Mucosa of descending colon (tissue), 3 donors: ENCODE results near the gene TMEM87B. TPM values are rescaled to one million over a fixed set of nuclear protein-coding genes. Genes with fewer than 3 reads are reported as not detected.

Experiments used
- ATAC-seq: fragments of 200-7000 bp; cut with Tn5 transposase; one replicate; pipeline ENCODE4 v1.9.1; 2020; ENCODE audit warnings: mild to moderate bottlenecking, moderate library complexity
- DNase-seq, 3 donors: peaks; one replicate each; pipeline ENCODE4 v3.0.0-alpha.2; 2020
- H3K36me3 ChIP-seq: fragments of 200-600 bp; one replicate; pipeline ENCODE4 v1.8.0; 2021; ENCODE audit warnings: low read depth, mild to moderate bottlenecking
- H3K4me1 ChIP-seq: fragments of 200-600 bp; one replicate; pipeline ENCODE4 v1.8.0; 2021; ENCODE audit warnings: low read depth, mild to moderate bottlenecking
- H3K4me3 ChIP-seq: fragments of 200-600 bp; one replicate; pipeline ENCODE4 v1.8.0; 2021; ENCODE audit warnings: mild to moderate bottlenecking
- H3K9me3 ChIP-seq: fragments of 200-600 bp; one replicate; pipeline ENCODE4 v1.8.0; 2021; ENCODE audit warnings: mild to moderate bottlenecking
- intact Hi-C, 2 donors: fragments of 100-400 bp; cut with DNase I in 1 of 2; cut with micrococcal nuclease in 1 of 2; formaldehyde crosslinking; loops; one replicate each; pipeline versions ENCODE4 v1.11.0 to v1.11.1; 2022; cut with DNase I, micrococcal nuclease
- long read RNA-seq, 2 donors: library from polyadenylated mRNA; unstranded; transcript quantifications; one replicate each; pipeline ENCODE4 v2.0.0, GENCODE V29; 2019 to 2021
- total RNA-seq, 3 donors: library from RNA; stranded (reverse); fragmentation: NEBNext Ultra II Directional in 2 of 3; extraction: Animal tissue kit (Norgen Biotek cat#: 25700) in 2 of 3; gene quantifications; one replicate each; pipeline versions ENCODE4 v1.2.1 to v1.2.4, GENCODE V29; 2021 to 2023
- TF ChIP-seq, protein P1 (sequence below): fragments of 200-600 bp; IDR thresholded peaks from one replicate; pipeline ENCODE4 v1.8.0; 2022; ENCODE audit warnings: antibody characterized with exemption, mild to moderate bottlenecking
- donor health status: DM: no; HTN: no; CAD: no; lungs with moderate emphysema.
- donor health status: DM: no; HTN: no; CAD: no.
- donor health status: DM: no; HTN: yes; CAD: no.

TMEM87B gene
- total RNA-seq, result 10 to 100 TPM; 39.2 to 72.2 (median 55.7) TPM
- long read RNA-seq, donor 1, full-length matches to known transcripts, result 15 of 20 reads
- long read RNA-seq, donor 1, partial matches to known transcripts, result 1 of 20 reads
- long read RNA-seq, donor 1, other reads (novel, unspliced or antisense), result 4 of 20 reads
- long read RNA-seq, donor 2, full-length matches to known transcripts, result 16 of 18 reads
- long read RNA-seq, donor 2, partial matches to known transcripts, result 0 of 18 reads
- long read RNA-seq, donor 2, other reads (novel, unspliced or antisense), result 2 of 18 reads

GRCh38 chr2:112054847-112055729 lies at the start of gene TMEM87B:
Gene TMEM87B (plus strand): TSS chr2:112055269. CDS start chr2:112055592, 323 bp downstream.
- ATAC-seq, result peak; percentile 79
- peak; percentile 98 to 100 (median 99) for DNase-seq
- H3K36me3 ChIP-seq, result no peaks in the 10 kb centered on the region
- H3K4me3 ChIP-seq, result peak within 1 kb of the TSS; percentile 85
- TF ChIP-seq, protein P1, sequence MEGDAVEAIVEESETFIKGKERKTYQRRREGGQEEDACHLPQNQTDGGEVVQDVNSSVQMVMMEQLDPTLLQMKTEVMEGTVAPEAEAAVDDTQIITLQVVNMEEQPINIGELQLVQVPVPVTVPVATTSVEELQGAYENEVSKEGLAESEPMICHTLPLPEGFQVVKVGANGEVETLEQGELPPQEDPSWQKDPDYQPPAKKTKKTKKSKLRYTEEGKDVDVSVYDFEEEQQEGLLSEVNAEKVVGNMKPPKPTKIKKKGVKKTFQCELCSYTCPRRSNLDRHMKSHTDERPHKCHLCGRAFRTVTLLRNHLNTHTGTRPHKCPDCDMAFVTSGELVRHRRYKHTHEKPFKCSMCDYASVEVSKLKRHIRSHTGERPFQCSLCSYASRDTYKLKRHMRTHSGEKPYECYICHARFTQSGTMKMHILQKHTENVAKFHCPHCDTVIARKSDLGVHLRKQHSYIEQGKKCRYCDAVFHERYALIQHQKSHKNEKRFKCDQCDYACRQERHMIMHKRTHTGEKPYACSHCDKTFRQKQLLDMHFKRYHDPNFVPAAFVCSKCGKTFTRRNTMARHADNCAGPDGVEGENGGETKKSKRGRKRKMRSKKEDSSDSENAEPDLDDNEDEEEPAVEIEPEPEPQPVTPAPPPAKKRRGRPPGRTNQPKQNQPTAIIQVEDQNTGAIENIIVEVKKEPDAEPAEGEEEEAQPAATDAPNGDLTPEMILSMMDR, result no peak
- H3K9me3 ChIP-seq, result no peaks in the 10 kb centered on the region
- peaks cover 35% of the 10 kb centered on the region for H3K4me1 ChIP-seq
- intact Hi-C loops, result loop anchor here in 1 of 2 donors (10.0 kb wide), 1 partner anchor 200 kb away; the partner anchor contains the start of gene ZC3H8

DNA sequence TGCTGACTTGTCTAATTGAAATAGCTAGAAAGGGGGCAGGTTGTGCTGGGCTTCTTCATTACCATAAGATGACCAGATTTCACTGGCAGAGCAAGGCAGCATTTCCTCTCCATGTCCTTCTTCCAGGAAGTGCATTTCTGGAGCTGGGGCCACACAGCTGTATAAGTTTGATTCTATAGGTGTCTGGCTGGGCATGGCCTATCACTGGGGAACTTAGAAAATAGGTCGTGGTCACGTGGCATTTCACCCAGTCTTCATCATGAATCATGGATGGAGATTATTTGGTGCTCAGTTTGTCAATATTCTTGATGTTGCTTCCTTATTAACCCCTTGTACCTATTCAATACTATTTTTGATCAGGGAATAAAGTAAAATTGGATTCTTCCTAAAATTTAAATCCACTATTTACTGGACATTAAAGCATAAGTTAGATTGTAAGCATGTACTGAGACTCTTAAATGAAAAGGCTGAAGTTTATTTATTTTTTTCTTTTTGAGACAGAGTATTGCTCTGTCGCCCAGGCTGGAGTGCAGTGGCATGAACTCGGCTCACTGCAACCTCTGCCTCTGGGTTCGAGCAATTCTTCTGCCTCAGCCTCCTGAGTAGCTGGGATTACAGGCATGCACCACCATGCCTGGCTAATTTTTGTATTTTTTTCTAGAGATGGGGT lies 49.5 kb upstream of the TMEM87B start:
- H3K36me3 ChIP-seq, result no peaks in the 10 kb centered on the region
- intact Hi-C loops, result no loop called here
- H3K4me3 ChIP-seq, result no peak overlapping the region
- ATAC-seq (no peak), DNase-seq (no peak)
- no peaks in the 10 kb centered on the region for H3K4me1 ChIP-seq
- no peaks in the 10 kb centered on the region for H3K9me3 ChIP-seq
- TF ChIP-seq, protein P1, result no peak

DNA sequence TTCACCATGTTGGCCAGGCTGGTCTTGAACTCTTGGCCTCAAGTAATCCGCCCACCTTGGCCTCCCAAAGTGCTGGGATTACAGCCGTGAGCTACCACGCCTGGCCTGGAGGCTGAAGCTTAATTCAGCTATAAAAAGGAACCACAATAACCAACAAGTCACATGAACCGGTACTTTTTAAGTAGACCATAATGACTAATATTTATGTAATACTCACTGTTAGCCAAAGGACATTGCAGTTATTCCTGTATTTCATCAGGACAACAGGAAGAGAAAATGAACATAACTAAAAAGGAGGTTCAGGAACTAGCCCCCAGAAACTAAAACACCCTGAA lies 49.0 kb upstream of the TMEM87B start:
- TF ChIP-seq, protein P1, result no peak
- peaks cover 3% of the 10 kb centered on the region for H3K36me3 ChIP-seq
- no peak for DNase-seq
- intact Hi-C loops, result no loop called here
- ATAC-seq, result no peak
- H3K4me1 ChIP-seq, result peaks cover under 1% of the 10 kb centered on the region
- no peaks in the 10 kb centered on the region for H3K9me3 ChIP-seq
- H3K4me3 ChIP-seq, result no peak overlapping the region

DNA sequence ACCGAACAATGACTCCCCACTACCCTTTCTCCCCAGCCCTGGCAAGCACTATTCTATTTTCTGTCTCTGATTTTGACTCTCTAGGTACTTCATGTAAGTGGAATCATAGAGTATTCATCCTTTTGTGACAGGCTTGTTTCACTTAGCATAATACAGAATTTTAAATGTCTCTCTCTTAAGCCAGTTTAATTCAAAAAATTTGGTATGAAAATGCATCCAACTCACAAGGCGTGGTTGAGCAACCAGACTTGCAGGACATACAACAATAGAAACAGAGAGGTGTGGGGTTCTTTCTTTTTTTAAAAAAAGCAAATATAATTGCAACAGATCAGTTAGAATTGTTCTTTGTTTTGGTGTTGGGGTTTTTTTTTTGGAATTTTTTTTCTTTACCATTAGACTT lies 47.6 kb upstream of the TMEM87B start:
- intact Hi-C loops, result no loop called here
- no peaks in the 10 kb centered on the region for H3K9me3 ChIP-seq
- peaks cover 9% of the 10 kb centered on the region for H3K4me1 ChIP-seq
- no peak overlapping the region for H3K4me3 ChIP-seq
- no peak for DNase-seq
- no peak for ATAC-seq
- H3K36me3 ChIP-seq, result peaks cover 3% of the 10 kb centered on the region
- TF ChIP-seq, protein P1, result no peak

DNA sequence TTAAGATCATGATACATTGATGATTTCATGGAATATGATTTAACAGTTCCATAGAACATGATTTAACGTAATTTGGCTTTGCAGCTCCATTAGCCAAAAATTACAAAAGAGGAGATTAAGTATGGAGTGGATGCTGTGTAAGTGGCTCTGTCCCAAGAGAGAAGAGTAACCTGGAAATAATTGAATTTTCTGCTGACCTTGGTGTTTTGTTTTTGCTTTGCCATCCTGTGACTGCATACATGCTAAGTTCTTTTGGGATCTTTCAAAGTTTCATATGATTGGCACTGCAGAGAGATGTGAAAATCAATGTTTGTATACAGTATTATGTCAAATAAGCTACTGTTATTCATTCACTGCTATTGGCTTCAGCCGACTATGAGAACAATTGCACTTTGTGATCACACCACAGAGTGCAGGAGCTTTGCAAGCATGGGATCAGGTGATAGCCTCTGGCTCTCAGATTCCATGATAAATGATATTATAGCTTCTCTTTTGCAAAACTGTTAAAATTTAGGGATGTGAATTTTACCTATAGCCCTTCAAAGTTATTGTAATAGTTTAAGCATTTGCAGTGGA lies 46.1 kb upstream of the TMEM87B start:
- H3K4me3 ChIP-seq, result no peak overlapping the region
- TF ChIP-seq, protein P1, result no peak
- H3K36me3 ChIP-seq, result peaks cover 3% of the 10 kb centered on the region
- intact Hi-C loops, result no loop called here
- ATAC-seq, result no peak
- no peak for DNase-seq
- no peaks in the 10 kb centered on the region for H3K9me3 ChIP-seq
- H3K4me1 ChIP-seq, result peaks cover 9% of the 10 kb centered on the region
